WTC11 (cell line): Measurements from ENCODE around the gene OR2B3.

Experiments used
- CTCF ChIP-seq: fragments of 200-600 bp; IDR thresholded peaks from 2 replicates; pipeline ENCODE4 v1.8.0; 2022; ENCODE audit warnings: antibody characterized with exemption
- ERG ChIP-seq: fragments of 250-450 bp; sonication (Bioruptor Pico); IDR thresholded peaks from 2 replicates; pipeline ENCODE4 v1.8.0; 2021; ENCODE audit warnings: mild to moderate bottlenecking
- GTF2I ChIP-seq: fragments of 250-450 bp; sonication (Bioruptor Pico); conservative IDR thresholded peaks from 2 replicates; pipeline ENCODE4 v1.4.0; 2021; ENCODE audit warnings: mild to moderate bottlenecking
- JUN ChIP-seq: sonication (generic); formaldehyde crosslinking; IDR thresholded peaks from 2 replicates; pipeline ENCODE4 v1.8.0; 2023; ENCODE audit warnings: mild to moderate bottlenecking, missing genetic modification reagents
- NR2C2 ChIP-seq: sonication (generic); formaldehyde crosslinking; IDR thresholded peaks from 2 replicates; pipeline ENCODE4 v1.8.0; 2022; ENCODE audit warnings: mild to moderate bottlenecking, missing genetic modification reagents
- ZNF512 ChIP-seq: sonication (generic); formaldehyde crosslinking; IDR thresholded peaks from 2 replicates; pipeline ENCODE4 v1.8.1; 2022; ENCODE audit warnings: missing genetic modification reagents, borderline replicate concordance

DNA sequence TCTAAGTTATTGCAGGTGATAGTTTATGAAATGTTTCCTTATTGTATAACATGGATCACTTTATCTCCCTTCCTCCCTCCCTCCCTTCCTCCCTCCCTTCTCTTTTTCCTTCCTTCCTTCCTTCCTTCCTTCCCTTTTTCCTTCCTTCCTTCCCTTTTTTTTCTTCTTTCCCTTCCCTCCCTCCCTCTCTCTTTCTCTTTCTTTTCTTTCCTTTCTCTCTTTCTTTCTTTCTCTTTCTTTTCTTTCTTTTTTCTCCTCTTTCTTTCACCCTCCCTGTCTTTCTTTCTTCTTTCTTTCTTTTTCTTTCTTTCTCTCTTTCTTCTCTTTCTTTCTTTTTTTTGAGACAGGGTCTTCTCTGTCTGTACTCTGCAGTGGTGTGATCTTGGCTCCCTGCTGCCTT is 5.8 kb downstream of the OR2B3 start:
- TF ChIP-seq JUN (CRISPR knock-in tag) (no peak), NR2C2 (CRISPR knock-in tag) (no peak), ZNF512 (CRISPR knock-in tag) (no peak), CTCF (no peak), GTF2I (CRISPR knock-in tag) (no peak), ERG (CRISPR knock-in tag) (no peak)
